ENCODE data around the gene GNA12.

Gene GNA12

GRCh38 chr7:2840458-2840857, 3.6 kb downstream of the GNA12 start:
- no peak for DNase-seq (ENCODE audit: low read depth)
- TF ChIP-seq CTCF (IDR thresholded peaks at IDR 0.05; ENCODE audit: low read length, missing control alignments) = no peak
- no peak overlapping the region for H3K4me3 ChIP-seq (replicated peaks; ENCODE audit: low read depth, low read length)

GRCh38 chr7:2838873-2839578, 5.1 kb downstream of the GNA12 start:
- DNase-seq (ENCODE audit: low read depth) = no peak
- no peak overlapping the region for H3K4me3 ChIP-seq (replicated peaks; ENCODE audit: low read depth, low read length)
- no peak for TF ChIP-seq CTCF (IDR thresholded peaks at IDR 0.05; ENCODE audit: low read length, missing control alignments)

GRCh38 chr7:2838451-2838850, 5.7 kb downstream of the GNA12 start:
- TF ChIP-seq CTCF (IDR thresholded peaks at IDR 0.05; ENCODE audit: low read length, missing control alignments) = no peak
- no peak overlapping the region for H3K4me3 ChIP-seq (replicated peaks; ENCODE audit: low read depth, low read length)

GRCh38 chr7:2837496-2837895, 6.6 kb downstream of the GNA12 start:
- H3K4me3 ChIP-seq (replicated peaks; ENCODE audit: low read depth, low read length) = no peak overlapping the region
- peak; percentile 4 for TF ChIP-seq CTCF (IDR thresholded peaks at IDR 0.05; ENCODE audit: low read length, missing control alignments)
- peak; percentile 62 for DNase-seq (ENCODE audit: low read depth)

More at GRCh38 chr7:2838451-2838850, 5.7 kb downstream of the GNA12 start:
- DNase-seq (ENCODE audit: low read depth) = no peak

- no peak for TF ChIP-seq CTCF (IDR thresholded peaks at IDR 0.05; ENCODE audit: low read length, missing control alignments)
- no peak overlapping the region for H3K4me3 ChIP-seq (replicated peaks; ENCODE audit: low read depth, low read length)
- DNase-seq (ENCODE audit: low read depth) = no peak
These were observed 9.2 kb downstream of the GNA12 start for GRCh38 chr7:2834748-2835441.

- no peak overlapping the region for H3K4me3 ChIP-seq (replicated peaks; ENCODE audit: low read depth, low read length)
- no peak for DNase-seq (ENCODE audit: low read depth)
- no peak for TF ChIP-seq CTCF (IDR thresholded peaks at IDR 0.05; ENCODE audit: low read length, missing control alignments)
These were observed 10.8 kb downstream of the GNA12 start for GRCh38 chr7:2833083-2833910.
